T-helper 1 cell treated with Interleukin-12 subunit alpha and Interleukin-12 subunit beta and Interleukin-4 antibody, amounts not matched to agents 30 μg/mL and 1 μg/mL, for 36 hours (primary cell): ENCODE measurements around the gene POFUT2.

Experiments
- H3K27ac Mint-ChIP-seq: one replicate; pipeline ENCODE4 v1.8.0; 2021; ENCODE audit warnings: mild to moderate bottlenecking, mixed read lengths
- H3K27me3 Mint-ChIP-seq: one replicate; pipeline ENCODE4 v1.8.0; 2021; ENCODE audit warnings: low read depth, mixed read lengths
- H3K36me3 Mint-ChIP-seq: one replicate; pipeline ENCODE4 v1.8.0; 2021; ENCODE audit warnings: low read depth, mixed read lengths
- H3K4me1 Mint-ChIP-seq: one replicate; pipeline ENCODE4 v1.8.0; 2021; ENCODE audit warnings: low read depth, mixed read lengths
- H3K4me3 Mint-ChIP-seq: one replicate; pipeline ENCODE4 v1.8.0; 2021; ENCODE audit warnings: mild to moderate bottlenecking, moderate library complexity, mixed read lengths
- H3K9me3 Mint-ChIP-seq: one replicate; pipeline ENCODE4 v1.8.0; 2021; ENCODE audit warnings: mixed read lengths

POFUT2 gene

GRCh38 chr21:45262616-45263015 lies 25.1 kb downstream of the POFUT2 start:
- Mint-ChIP-seq H3K4me3 (no peak overlapping the region), H3K9me3 (no peaks in the 10 kb centered on the region), H3K4me1 (peaks cover 17% of the 10 kb centered on the region), H3K27me3 (peaks cover 21% of the 10 kb centered on the region), H3K27ac (no peak overlapping the region), H3K36me3 (peaks cover 20% of the 10 kb centered on the region)

GRCh38 chr21:45262041-45262581 lies 25.6 kb downstream of the POFUT2 start:
- H3K4me3 Mint-ChIP-seq: no peak overlapping the region
- H3K27ac Mint-ChIP-seq: no peak overlapping the region
- peaks cover 12% of the 10 kb centered on the region for H3K4me1 Mint-ChIP-seq
- no peaks in the 10 kb centered on the region for H3K9me3 Mint-ChIP-seq
- peaks cover 15% of the 10 kb centered on the region for H3K36me3 Mint-ChIP-seq
- H3K27me3 Mint-ChIP-seq: peaks cover 21% of the 10 kb centered on the region

- Mint-ChIP-seq H3K4me1 (peaks cover 8% of the 10 kb centered on the region), H3K27me3 (peaks cover 21% of the 10 kb centered on the region), H3K27ac (no peak overlapping the region), H3K9me3 (no peaks in the 10 kb centered on the region), H3K4me3 (no peak overlapping the region), H3K36me3 (peaks cover 7% of the 10 kb centered on the region)
Measured at GRCh38 chr21:45261093-45261492, 26.6 kb downstream of the POFUT2 start.

- no peaks in the 10 kb centered on the region for H3K9me3 Mint-ChIP-seq
- peaks cover 26% of the 10 kb centered on the region for H3K27me3 Mint-ChIP-seq
- peaks cover 7% of the 10 kb centered on the region for H3K36me3 Mint-ChIP-seq
- no peak overlapping the region for H3K4me3 Mint-ChIP-seq
- peaks cover 5% of the 10 kb centered on the region for H3K4me1 Mint-ChIP-seq
- H3K27ac Mint-ChIP-seq: no peak overlapping the region
Measured at GRCh38 chr21:45260191-45260825, 27.4 kb downstream of the POFUT2 start.

- Mint-ChIP-seq H3K4me3 (no peak overlapping the region), H3K27ac (no peak overlapping the region), H3K9me3 (no peaks in the 10 kb centered on the region), H3K27me3 (peaks cover 35% of the 10 kb centered on the region), H3K4me1 (peaks cover 5% of the 10 kb centered on the region), H3K36me3 (peaks cover 5% of the 10 kb centered on the region)
Measured at GRCh38 chr21:45259206-45259840, 28.4 kb downstream of the POFUT2 start.

GRCh38 chr21:45258466-45258865 lies 29.2 kb downstream of the POFUT2 start:
- Mint-ChIP-seq H3K27me3 (peaks cover 36% of the 10 kb centered on the region), H3K4me3 (no peak overlapping the region), H3K4me1 (peaks cover 5% of the 10 kb centered on the region), H3K36me3 (no peaks in the 10 kb centered on the region), H3K27ac (no peak overlapping the region), H3K9me3 (no peaks in the 10 kb centered on the region)

GRCh38 chr21:45257673-45258341 lies 29.9 kb downstream of the POFUT2 start:
- Mint-ChIP-seq H3K27ac (no peak overlapping the region), H3K4me1 (peaks cover 5% of the 10 kb centered on the region), H3K27me3 (peaks cover 36% of the 10 kb centered on the region), H3K4me3 (no peak overlapping the region), H3K36me3 (no peaks in the 10 kb centered on the region), H3K9me3 (no peaks in the 10 kb centered on the region)

GRCh38 chr21:45256912-45257672 lies 30.6 kb downstream of the POFUT2 start:
- Mint-ChIP-seq H3K27ac (no peak overlapping the region), H3K4me1 (peaks cover 5% of the 10 kb centered on the region), H3K4me3 (no peak overlapping the region), H3K36me3 (no peaks in the 10 kb centered on the region), H3K9me3 (no peaks in the 10 kb centered on the region), H3K27me3 (peaks cover 36% of the 10 kb centered on the region)

- Mint-ChIP-seq H3K4me3 (no peak overlapping the region), H3K27ac (no peak overlapping the region), H3K9me3 (no peaks in the 10 kb centered on the region), H3K36me3 (no peaks in the 10 kb centered on the region), H3K27me3 (peaks cover 42% of the 10 kb centered on the region), H3K4me1 (peaks cover 5% of the 10 kb centered on the region)
Measured at GRCh38 chr21:45256021-45256911, 31.4 kb downstream of the POFUT2 start.

- Mint-ChIP-seq H3K4me3 (no peak overlapping the region), H3K27ac (no peak overlapping the region), H3K27me3 (peaks cover 47% of the 10 kb centered on the region), H3K9me3 (no peaks in the 10 kb centered on the region), H3K36me3 (no peaks in the 10 kb centered on the region), H3K4me1 (peaks cover 5% of the 10 kb centered on the region)
Measured at GRCh38 chr21:45255381-45256020, 32.2 kb downstream of the POFUT2 start.

- Mint-ChIP-seq H3K36me3 (no peaks in the 10 kb centered on the region), H3K4me1 (peaks cover 5% of the 10 kb centered on the region), H3K27me3 (peaks cover 48% of the 10 kb centered on the region), H3K9me3 (no peaks in the 10 kb centered on the region), H3K4me3 (no peak overlapping the region), H3K27ac (peak overlapping the region; percentile 43)
Measured at GRCh38 chr21:45254460-45254930, 33.2 kb downstream of the POFUT2 start.

GRCh38 chr21:45253633-45254459 lies 33.8 kb downstream of the POFUT2 start:
- no peak overlapping the region for H3K27ac Mint-ChIP-seq

More at GRCh38 chr21:45253633-45254459, 33.8 kb downstream of the POFUT2 start:
- peaks cover 5% of the 10 kb centered on the region for H3K4me1 Mint-ChIP-seq
- H3K36me3 Mint-ChIP-seq: no peaks in the 10 kb centered on the region
- H3K9me3 Mint-ChIP-seq: no peaks in the 10 kb centered on the region
- peaks cover 45% of the 10 kb centered on the region for H3K27me3 Mint-ChIP-seq
- H3K4me3 Mint-ChIP-seq: no peak overlapping the region
